NCI-H774 (cell line): ENCODE data around the gene NCAN.
A peak's percentile ranks its signal among the peaks of the same experiment; 100 is the strongest.
"Not testable (repeated sequence)": the region's sequence is repeated elsewhere in the genome, so short reads cannot be mapped to it uniquely, and the experiment has no call there.

Experiments
- DNase-seq: peaks from one replicate; lab custom pipeline; 2025; lab: John Stamatoyannopoulos, UW

NCAN gene

DNA sequence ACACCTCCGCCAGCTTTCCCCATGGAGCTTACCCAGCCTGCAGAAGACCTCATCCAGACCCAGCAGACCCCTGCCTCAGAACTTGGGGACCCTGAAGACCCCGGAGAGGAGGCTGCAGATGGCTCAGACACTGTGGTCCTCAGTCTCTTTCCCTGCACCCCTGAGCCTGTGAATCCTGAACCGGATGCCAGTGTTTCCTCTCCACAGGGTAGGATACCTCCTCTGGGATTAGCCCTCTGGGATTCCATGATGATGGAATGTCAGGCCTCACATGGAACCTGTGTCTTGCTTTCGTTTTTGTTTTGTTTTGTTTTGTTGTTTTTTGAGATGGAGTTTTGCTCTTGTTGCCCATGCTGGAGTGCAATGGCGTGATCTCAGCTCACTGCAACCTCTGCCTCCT is 17.8 kb upstream of the NCAN start:
- no peak for DNase-seq

DNA sequence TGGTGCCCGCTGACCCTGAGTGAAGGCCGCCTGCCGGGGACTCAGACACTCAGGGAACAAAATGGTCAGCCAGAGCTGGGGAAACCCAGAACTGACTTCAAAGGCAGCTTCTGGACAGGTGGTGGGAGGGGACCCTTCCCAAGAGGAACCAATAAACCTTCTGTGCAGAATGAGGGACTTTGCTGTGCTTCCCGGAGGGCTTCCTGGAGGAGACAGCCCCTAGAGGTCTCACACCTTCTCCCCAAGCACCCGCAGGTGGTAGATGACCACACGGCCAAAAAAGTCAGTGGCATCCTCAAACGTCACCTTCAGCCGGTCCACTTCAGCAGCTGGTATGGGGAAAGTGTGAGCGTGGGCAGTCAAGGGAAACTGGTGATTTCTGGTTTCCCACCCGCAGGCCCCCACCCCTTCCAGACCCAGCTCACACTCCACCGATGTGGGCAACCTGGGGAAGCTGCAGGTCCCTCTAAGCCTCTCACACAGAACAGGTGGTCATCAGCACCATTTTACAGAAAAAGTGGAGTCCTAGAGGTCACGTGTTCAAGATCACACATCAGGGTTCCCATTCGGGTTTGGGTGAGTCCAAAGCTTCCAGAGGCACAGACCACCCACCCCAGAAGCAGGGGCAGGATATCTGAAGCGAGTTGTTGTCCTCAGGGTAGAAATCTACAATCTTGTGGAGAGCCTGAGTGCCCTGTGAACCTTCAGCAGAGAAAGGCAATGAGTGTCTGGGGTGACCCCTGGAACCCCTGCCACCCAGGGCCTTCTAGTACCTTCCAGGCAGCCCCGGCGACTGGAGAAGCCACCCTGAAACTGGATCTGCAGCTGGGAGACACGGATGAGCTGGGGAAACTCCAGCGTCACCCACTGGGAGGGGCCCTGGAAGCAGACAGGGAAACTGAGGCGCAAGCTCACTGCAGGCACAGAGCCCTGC is 9.8 kb upstream of the NCAN start:
- DNase-seq = no peak

DNA sequence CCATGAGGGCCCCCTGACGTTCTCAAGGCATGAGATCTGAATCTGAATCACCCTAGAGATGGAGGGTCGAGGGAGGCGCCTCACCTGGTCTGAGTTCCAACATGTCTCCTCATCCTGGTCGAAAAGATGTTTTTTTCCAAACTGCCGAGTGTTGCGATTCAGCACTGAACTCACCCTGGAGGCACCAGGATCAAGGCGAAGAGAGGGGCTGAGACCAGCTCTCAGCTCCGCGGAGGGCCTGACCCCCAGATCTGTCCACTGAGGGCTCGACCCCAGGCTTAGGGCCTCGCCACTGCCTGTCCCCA is 9.1 kb upstream of the NCAN start:
- no peak for DNase-seq

DNA sequence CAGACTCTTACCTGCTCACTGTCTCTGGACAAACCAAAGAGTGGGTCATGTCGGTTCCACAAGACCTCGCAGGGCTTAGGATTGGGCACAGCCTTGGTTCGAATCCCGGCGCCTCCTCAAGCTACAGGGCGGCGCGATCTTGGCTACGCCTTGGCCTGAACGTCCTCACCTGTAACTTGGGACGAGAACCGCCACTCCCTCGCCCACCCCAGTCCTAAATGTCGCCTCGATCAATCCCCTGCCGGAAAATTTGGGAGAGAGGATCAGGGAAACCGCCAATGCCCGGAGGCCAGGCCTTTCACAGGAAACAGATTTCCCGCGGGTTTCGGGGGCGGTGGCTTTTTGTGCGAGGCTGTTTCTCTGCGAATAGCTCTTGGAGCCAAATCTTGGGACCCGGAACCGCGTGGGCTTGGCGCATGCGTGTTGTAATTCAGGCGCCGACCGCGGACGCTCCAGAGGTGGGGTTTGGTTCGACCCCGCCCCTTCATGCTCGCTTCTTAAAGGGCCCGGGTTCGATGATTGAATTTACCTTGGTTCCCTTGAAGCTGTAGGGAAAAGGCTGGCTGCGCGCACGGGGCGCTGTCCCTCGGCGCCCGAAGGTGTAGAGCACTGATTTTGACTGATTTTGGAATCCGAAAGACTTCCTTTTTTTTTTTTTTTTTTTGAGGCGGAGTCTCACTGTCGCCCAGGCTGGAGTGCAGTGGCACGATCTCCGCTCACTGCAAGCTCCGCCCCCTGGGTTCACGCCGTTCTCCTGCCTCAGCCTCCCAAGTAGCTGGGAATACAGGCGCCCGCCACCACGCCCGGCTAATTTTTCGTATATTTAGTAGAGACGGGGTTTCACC is 8.5 kb upstream of the NCAN start, which contains the start of gene NR2C2AP:
Gene NR2C2AP (minus strand): TSS at position 403 of the 845 bp plus-strand sequence. CDS start 354 bp downstream, at position 49.
- peak; percentile 85 for DNase-seq

DNA sequence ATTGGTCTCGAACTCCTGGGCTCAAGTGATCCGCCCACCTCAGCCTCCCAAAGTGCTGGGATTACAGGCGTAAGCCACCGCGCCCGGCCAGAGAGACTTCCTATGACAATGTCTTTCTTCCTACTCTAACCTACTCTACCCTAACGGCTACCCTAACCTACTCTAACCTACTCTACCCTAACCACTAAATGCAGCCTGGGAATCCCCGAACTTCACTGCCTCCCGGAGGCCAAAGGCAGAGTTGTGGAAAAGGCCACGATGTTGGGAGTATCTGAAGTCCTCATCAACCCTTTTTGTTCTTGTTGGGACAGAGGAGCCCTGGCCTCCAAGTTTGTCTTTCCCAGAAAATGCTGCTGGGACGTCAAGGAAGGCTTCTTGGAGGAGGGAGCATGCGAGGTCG is 7.6 kb upstream of the NCAN start:
- DNase-seq = no peak

DNA sequence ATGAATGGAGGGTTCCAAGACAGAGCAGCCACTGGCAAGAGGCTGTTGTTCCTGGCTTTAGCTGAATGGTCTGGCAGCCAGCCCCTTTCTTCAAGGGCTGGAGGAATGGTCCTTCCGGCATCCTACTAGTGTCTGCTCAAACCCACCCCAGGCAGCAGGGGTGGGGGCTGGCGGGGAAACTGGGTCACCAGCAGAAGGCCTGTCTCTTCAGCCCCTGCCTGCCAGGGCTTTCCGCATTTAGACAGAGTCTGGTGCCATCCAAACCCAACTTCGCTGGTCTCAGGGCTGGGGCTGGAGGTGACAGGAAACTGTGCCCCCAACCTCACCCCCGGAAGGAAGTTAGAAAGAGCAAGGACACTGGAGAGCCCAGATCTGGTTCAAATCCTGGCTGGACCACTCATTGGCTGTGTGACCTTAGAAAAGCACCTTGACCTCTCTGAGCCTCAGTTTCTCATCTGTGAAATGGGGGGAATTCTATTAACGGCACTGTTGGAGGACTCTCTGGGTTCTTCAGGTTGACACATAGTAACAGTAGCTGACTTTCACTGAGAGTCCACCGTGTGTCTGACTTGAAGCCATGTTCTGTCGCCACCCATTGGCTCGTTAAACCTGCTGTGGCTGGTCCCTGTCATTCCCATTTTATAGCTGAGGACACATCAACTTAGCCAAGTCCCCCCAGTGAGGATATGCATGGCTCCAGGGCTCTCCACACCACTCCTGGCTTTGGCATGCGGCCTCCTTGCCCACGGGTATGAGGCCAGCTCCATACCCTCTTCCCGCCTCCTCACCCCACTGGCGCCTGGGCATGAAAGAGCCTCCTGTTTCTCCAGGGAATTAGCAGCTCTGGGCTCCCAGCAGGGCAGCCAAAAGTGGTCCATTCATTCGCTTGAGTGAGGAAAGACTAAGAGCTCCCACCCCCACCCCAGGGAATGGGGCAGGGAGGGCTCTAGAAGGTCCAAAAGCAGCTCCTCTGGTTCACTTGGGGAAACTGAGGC is 6.0 kb upstream of the NCAN start:
- no peak for DNase-seq

DNA sequence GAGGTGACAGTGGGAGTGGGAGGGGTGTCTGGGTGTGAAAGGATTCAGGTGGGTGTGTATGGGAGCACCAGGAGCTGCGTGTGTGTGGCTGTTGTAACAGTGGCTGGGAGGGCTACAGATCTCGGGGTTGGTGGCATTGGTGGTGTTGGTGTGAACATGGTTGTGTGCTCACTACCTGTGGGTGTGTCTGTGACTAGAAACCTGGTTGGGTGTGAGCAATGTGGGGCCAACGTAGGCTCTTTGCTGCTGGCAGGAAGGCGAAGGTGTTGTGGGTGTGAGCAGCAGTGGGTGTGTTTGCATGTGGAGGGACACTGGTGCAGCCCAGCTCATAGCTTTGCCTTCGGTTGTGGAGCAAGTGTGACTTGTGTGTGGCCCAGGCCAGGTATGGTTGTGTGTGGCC is 4.8 kb upstream of the NCAN start:
- no peak for DNase-seq

DNA sequence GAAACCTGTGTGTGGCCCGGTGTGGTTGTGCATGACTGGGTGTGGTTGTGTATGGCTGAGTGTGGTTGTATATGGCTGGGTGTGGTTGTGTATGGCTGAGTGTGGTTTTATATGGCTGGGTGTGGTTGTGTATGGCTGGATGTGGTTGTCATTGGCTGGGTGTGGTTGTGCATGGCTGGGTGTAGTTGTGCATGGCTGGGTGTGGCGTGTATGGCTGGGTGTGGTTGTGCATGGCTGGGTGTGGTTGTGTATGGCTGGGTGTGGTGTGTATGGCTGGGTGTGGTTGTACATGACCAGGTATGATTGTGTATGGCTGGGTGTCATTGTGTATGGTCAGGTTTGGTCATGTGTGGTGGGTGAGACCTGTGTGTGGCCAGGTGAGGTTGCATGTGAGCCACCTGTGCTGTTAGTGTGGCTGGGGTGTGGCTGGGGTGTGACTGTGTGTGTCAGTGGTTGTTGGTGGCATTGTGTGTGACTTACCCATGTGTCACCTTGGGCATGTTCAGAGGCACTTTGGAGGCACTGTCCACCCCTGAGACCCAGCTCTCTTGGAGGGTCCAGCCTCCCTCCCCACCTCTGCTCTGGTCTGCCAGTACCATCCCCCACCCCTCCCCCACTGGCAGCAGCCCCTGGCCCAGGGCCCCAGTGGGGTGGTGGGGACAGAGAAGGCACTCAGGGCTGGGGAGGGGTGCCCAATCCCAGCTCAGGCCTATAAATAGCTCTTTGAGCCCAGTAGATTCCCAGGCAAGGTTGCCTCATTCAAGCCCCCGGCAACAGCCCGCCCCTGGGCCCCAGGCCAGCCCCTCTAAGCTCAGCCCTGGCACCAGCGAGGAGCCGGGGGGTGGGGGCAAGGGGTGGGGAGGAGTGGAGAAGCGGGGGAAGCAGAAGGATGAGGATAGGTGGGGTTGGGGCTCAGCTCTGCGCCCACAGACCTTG is 3.9 kb upstream of the NCAN start:
- no peak for DNase-seq

DNA sequence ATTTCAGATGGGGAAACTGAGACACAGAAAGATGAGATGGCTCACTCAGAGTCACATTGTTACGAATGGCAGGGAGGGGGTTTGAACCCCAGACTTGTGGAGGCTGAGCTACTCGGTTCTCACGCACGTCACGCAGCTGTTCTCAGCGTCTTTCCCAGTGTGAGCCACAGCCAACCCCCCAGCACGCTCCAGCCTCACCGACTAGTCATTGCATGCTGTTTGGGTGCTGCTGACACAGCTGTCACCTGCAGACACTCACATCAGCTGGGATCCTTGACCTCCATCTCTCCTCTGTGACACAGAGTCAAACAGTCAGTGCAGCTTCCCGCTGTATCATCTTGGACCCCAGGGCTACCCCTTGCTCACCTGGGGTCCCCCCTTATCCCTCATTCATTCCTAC is 2.4 kb upstream of the NCAN start:
- no peak for DNase-seq

DNA sequence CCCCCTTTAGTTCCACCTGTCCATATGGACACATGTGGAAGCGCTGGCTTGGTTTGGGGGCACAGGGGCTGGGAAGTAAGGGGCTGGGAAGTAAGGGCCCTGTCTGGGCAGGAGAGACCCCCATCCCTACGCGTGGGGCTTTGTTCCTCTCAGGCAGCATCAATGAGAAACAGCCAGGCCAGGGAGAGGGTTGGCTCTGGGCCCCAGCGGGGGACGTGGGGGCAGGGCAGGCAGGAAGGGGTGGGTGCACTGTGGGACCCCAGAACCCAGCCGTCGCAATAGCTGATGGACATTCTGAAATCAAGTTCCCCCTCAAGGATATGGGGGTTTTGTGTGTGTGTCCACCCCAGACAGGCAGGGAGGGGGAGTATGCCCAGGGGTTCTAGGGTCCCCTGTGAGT is 1.2 kb downstream of the NCAN start:
- DNase-seq = no peak

DNA sequence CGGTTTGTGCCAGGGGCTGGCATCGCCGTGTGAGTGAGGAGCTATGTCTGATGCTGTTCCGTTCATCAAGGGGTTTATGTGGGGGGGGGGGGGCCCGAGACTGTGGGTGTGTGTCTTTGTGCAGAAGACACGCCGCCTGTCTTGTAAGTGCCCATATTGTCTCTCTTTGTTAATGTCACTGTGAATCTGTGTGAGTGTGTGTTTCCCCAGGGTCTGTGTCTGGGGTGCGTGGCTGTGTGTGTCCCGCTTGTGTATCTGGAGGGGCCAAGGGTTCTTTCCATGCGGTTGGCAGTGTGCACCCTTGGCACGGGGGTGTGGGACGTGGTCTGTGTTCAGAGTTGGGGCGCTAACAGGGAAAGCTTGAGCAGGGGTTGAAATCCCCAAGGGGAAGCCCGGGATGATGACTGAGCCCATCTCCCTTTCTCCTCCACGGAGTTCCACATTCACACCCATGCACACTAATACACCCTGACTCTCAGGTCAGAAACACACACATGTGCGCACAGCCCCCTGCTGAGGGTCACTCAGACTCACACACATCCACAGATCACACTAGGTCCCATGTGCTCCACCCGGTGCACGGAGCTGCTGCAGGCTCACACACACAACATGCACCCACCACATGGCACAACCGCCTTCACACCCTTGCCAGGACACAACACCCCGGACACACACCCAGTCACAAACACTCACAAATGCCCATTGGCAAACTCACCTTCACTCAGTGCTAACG is 1.8 kb downstream of the NCAN start:
- no peak for DNase-seq

DNA sequence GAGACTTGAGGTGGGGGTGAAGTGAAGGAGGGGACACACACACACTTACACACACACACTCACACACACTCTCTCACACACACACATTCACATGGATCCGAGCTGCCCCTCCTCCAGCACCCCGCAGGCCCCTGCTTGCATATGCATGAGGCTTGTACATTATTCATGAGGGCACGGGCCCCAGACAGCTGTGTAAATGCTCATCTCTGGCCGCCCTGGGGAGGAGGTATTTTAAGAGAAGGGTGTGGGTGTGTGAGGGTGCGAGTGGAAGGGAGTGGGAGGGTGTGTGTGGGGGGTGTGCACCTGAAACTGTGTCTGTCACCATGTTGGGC is 2.4 kb downstream of the NCAN start:
- DNase-seq = no peak

DNA sequence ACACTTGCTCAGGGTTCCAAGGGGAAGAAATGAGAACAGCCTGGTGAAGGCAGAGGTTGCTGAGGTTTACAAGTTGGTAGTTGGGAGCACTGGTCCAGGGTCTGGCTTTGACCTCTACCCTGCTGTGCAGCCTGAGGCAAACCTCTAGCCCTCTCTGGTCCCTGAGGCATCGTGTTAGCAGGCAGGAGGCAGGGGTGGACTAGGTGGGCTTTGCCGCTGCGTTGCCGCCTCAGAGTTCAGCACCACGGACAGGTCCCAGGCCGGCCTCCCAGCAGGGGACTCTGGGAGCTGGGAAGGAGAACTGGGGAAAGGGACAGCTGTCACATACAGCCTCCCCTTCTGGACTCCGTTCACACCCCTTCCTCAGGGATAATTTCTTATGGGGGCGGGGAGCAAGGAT is 3.1 kb downstream of the NCAN start:
- DNase-seq = no peak

DNA sequence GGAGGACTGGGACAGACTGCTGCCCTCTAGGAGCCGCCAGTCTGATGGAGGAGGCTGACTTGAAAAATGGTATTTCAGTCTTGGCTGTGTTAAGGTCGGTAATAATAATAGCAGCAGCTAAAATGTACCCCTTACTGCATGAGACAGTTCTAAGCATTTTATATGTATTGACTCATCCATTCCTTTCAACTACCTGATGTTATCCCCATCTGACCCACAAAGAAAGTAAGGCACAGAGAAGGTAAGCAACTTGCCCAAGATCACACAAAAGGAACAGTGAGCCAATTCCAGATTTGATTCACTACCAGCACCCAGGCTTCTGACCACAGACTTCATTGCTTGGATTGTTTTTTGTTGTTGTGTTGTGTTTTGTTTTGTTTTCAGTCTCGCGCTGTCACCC is 4.0 kb downstream of the NCAN start:
- no peak for DNase-seq

DNA sequence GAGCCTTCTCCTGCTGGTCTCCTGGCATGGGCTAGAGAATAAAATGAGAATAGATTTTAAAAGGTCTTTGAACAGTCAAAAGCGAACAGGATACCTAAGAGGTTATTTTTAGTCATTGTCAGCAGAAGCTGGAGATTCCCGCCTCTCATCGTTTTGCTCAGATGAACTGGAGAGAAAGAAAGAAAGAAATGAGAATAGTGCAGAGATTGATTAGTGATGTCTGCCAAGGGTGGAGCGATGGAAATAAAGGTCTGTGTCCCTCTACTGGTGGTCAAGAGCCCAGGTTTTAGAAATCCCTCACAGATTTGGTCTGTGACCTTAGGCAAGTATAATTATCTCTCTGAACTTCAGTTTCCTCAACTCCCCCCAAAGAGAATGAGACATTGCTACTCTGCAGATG is 5.3 kb downstream of the NCAN start:
- DNase-seq = no peak

DNA sequence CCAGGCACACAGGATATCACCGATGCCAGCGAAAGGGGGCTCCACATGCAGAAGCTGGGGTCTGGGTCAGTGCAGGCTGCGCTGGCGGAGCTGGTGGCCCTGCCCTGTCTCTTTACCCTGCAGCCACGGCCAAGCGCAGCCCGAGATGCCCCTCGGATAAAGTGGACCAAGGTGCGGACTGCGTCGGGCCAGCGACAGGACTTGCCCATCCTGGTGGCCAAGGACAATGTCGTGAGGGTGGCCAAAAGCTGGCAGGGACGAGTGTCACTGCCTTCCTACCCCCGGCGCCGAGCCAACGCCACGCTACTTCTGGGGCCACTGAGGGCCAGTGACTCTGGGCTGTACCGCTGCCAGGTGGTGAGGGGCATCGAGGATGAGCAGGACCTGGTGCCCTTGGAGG is 7.2 kb downstream of the NCAN start:
- DNase-seq = no peak

DNA sequence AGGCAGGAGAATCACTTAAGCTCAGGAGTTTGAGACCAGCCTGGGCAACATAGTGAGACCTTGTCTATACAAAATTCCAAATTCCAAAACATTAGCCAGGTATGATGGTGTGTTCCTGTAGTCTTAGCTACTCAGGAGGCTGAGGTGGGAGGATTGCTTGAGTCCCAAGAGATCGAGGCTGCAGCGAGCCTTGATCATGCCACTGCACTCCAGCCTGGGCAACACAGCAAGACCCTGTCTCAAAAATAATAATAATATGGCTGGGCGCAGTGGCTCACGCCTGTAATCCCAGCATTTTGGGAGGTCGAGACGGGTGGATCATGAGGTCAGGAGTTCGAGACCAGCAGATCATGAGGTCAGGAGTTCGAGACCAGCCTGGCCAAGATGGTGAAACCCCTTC is 9.2 kb downstream of the NCAN start:
- not testable (repeated sequence) for DNase-seq

DNA sequence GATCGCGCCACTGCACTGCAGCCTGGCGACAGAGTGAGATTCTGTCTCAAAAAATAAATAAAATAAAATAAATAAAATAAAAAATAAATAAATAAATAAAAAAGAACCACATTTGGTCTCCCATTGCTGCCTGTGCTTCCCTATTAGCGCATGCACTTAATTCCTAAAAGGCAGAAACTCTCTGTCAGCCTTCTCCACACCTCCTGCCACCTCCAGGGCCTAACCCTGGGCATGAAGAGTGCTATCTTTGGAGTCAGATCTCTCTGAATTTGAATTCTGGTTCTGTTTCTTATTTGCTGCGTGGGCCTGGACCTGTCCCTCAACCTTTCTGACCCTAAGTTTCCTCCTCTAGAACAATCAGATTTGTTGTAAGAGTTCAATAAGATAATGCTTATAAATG is 11.3 kb downstream of the NCAN start:
- DNase-seq = no peak

DNA sequence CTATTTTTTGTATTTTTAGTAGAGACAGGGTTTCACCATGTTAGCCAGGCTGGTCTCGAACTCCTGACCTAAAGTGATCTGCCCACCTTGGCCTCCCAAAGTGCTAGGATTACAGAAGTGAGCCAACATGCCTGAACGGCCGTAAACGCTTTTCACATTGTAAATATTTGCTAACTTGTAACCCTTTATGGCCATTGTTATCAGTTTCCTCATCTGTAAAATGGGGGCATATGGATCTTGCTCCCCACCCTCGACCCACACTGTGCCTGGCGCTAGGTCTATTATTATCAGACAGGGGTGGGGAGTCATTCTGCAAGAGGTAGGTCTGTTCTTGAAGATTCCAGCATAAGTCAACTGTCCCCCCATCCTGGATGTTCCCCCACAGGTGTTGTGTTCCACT is 11.9 kb downstream of the NCAN start:
- no peak for DNase-seq

DNA sequence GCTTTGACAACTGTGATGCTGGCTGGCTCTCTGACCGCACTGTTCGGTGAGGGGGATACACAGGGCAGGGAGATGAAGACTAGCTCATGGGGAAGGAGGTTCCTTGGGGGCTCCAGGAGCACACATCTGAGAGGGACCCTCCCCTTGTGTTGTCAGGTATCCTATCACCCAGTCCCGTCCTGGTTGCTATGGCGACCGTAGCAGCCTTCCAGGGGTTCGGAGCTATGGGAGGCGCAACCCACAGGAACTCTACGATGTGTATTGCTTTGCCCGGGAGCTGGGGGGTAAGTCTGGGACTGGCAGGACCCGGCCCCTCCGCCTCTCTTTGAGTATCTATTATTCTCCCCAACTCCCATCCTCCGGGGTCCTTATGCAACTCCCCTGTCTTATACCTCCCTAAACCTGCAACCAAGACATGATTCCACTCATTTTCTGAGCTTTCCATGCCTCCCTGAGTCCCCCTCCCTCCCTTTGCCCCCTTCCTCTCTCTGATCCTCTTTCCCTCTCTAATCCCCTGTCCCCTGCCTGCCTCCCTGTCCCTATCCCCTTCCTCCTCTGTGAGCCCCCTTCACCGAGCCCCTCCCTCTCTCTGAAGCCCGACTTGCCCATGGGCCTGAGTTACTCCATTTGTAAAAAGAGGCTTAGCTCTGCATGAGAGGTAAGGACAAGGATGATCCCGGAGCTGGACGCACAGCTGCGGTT is 12.5 kb downstream of the NCAN start:
- no peak for DNase-seq
